Type B pancreatic cell (in vitro differentiated cells): Measurements from ENCODE around the gene PMVK. TPM values are rescaled to one million over a fixed set of nuclear protein-coding genes. Genes with fewer than 3 reads are reported as not detected.

Experiments
- DNase-seq: peaks from one replicate; pipeline ENCODE4 v3.0.0; 2021; ENCODE audit warnings: mixed read lengths; ENCODE audit not compliant: unreplicated experiment; ENCODE audit errors: extremely low spot score
- H3K27ac Mint-ChIP-seq: 2 replicates; pipeline ENCODE4 v1.8.0; 2021; ENCODE audit warnings: mild to moderate bottlenecking, mixed read lengths
- H3K27me3 Mint-ChIP-seq: 2 replicates; pipeline ENCODE4 v1.8.0; 2021; ENCODE audit warnings: mixed read lengths
- H3K36me3 Mint-ChIP-seq: 2 replicates; pipeline ENCODE4 v1.8.0; 2021; ENCODE audit warnings: mixed read lengths
- H3K4me1 Mint-ChIP-seq: one replicate; pipeline ENCODE4 v1.8.0; 2021; ENCODE audit warnings: mixed read lengths; ENCODE audit not compliant: unreplicated experiment
- H3K4me3 Mint-ChIP-seq: 2 replicates; pipeline ENCODE4 v1.8.0; 2021; ENCODE audit warnings: mild to moderate bottlenecking, mixed read lengths
- H3K9me3 Mint-ChIP-seq: 2 replicates; pipeline ENCODE4 v1.8.0; 2021; ENCODE audit warnings: mixed read lengths
- total RNA-seq: library from RNA; stranded (reverse); gene quantifications from 2 replicates; pipeline ENCODE4 v1.2.1, GENCODE V29; 2021; ENCODE audit warnings: low replicate concordance
- TF ChIP-seq, protein P1 (sequence below): fragments of 200-600 bp; sonication (generic); conservative IDR thresholded peaks from 2 replicates; pipeline ENCODE4 v1.5.0; 2021; ENCODE audit warnings: antibody characterized with exemption, mild to moderate bottlenecking

PMVK gene
- total RNA-seq, 1 donor from 2014 or later = 30.3 TPM

DNA sequence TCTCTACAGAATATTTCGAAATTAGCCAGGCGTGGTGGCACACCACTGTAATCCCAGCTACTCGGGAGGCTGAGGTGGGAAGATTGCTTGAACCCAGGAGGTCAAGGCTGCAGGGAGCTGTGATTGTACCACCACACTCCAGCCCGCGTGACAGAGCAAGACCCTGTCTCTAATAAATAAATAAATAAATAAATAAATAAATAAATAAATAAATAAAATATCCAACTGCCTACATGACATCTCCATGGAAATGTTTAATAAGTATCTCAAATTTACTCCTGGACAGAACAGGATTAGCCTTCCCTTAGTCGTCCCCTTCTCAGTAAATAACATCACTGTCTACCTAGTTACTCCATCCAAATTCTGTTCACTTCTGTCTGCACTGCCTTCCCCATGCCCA is 37.5 kb downstream of the PMVK start:
- Mint-ChIP-seq H3K36me3 (no peaks in the 10 kb centered on the region), H3K9me3 (no peaks in the 10 kb centered on the region), H3K4me3 (no peak overlapping the region), H3K27ac (no peak overlapping the region), H3K27me3 (peaks cover 7% of the 10 kb centered on the region), H3K4me1 (peaks cover 9% of the 10 kb centered on the region)
- no peak for DNase-seq
- TF ChIP-seq, protein P1, sequence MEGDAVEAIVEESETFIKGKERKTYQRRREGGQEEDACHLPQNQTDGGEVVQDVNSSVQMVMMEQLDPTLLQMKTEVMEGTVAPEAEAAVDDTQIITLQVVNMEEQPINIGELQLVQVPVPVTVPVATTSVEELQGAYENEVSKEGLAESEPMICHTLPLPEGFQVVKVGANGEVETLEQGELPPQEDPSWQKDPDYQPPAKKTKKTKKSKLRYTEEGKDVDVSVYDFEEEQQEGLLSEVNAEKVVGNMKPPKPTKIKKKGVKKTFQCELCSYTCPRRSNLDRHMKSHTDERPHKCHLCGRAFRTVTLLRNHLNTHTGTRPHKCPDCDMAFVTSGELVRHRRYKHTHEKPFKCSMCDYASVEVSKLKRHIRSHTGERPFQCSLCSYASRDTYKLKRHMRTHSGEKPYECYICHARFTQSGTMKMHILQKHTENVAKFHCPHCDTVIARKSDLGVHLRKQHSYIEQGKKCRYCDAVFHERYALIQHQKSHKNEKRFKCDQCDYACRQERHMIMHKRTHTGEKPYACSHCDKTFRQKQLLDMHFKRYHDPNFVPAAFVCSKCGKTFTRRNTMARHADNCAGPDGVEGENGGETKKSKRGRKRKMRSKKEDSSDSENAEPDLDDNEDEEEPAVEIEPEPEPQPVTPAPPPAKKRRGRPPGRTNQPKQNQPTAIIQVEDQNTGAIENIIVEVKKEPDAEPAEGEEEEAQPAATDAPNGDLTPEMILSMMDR = no peak

DNA sequence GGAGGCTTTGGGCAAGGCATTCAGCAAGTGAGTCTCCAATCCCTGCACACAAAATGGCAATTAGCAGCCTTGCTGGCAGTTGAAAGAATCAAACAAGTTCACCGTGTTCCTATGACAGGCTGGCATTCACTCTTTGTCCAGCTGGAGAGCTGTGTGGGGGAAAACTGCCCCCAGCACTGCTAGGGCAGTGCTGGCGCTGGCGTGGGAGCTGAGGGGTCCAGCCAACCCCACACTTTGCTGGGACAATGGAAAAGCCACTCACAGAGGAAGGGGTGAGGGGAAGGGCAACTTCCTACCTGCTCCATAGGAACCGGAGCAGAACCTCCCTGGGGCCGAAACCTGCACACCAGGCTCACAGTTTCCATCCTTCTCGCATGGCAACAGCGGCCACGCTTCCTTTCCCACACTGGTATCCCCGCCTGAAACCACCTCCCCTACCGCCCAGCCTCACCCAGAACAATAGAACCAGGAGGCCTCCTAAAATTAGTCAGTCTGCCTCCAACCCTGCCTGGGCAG is 39.7 kb downstream of the PMVK start:
- H3K36me3 Mint-ChIP-seq = no peaks in the 10 kb centered on the region

DNA sequence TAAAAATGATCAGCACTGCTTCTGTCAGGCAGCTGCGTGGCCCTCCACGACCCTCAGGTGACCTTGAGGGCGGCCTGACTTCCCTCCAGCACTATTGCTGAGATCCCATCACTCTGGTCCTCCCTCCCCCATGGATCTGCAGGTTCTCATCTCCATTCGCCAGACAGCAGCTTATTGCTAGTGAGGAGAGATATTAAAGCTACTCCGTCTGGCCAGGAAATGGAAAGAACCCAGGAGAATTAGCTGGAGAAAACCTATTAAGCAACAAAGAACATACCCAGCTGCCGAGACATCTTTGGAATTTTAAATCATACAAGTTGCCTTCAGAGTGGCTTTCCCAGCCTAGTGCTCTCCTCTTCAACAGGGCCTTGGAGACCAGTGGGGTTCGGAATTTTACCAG is 40.7 kb downstream of the PMVK start:
- Mint-ChIP-seq H3K9me3 (no peaks in the 10 kb centered on the region), H3K36me3 (no peaks in the 10 kb centered on the region), H3K27me3 (peaks cover 7% of the 10 kb centered on the region), H3K27ac (peak overlapping the region; percentile 29), H3K4me1 (peaks cover 9% of the 10 kb centered on the region), H3K4me3 (peak overlapping the region; percentile 31)
- DNase-seq = no peak
- TF ChIP-seq, protein P1 = no peak

More for the DNA sequence above, 39.7 kb downstream of the PMVK start:
- Mint-ChIP-seq H3K27me3 (peaks cover 7% of the 10 kb centered on the region), H3K9me3 (no peaks in the 10 kb centered on the region), H3K4me1 (peaks cover 9% of the 10 kb centered on the region), H3K27ac (no peak overlapping the region), H3K4me3 (no peak overlapping the region)
- DNase-seq = no peak
- TF ChIP-seq, protein P1 = no peak

DNA sequence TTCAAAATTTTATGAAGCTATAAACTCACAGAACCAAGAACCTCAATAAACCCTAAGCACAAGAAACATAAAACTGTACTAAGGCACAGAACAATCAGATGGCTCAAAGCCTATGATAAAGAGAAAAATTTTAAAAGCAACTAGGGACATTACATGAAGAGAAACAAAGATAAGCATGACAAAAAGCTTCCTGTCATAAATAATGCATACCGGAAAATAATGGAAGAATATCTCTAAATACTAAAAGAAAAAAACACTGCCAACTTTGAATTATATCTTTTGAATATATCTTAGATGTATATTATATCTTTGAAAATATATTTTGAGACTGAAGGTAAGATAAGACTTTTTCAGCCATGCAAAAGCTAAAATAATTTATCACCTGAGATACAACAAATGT is 45.1 kb downstream of the PMVK start:
- no peak for DNase-seq
- no peak overlapping the region for H3K27ac Mint-ChIP-seq
- H3K27me3 Mint-ChIP-seq = peaks cover 14% of the 10 kb centered on the region
- no peaks in the 10 kb centered on the region for H3K9me3 Mint-ChIP-seq
- no peak overlapping the region for H3K4me3 Mint-ChIP-seq
- no peaks in the 10 kb centered on the region for H3K36me3 Mint-ChIP-seq
- TF ChIP-seq, protein P1 = no peak
- H3K4me1 Mint-ChIP-seq = peaks cover 9% of the 10 kb centered on the region

DNA sequence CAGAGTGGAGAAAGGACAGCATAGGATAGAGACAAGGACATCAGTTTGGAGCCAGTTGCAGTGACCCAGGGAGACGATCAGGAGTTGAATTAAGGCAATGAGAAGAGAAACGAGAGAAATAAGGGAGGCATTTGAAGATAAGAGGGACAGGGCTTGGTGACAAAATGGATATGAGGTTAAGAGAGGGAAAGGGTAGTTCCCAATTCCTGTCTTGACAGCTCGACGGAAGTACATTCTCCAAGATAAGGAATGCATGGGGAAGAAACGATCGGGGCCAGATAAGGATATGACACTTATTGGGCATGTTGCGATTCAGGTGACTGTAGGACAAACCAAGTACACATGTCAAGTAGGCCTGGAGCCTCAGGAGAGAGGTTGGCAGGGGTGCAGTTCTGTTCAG is 47.8 kb downstream of the PMVK start:
- Mint-ChIP-seq H3K4me3 (no peak overlapping the region), H3K36me3 (no peaks in the 10 kb centered on the region), H3K27ac (no peak overlapping the region), H3K4me1 (peaks cover 23% of the 10 kb centered on the region), H3K27me3 (peaks cover 10% of the 10 kb centered on the region), H3K9me3 (no peaks in the 10 kb centered on the region)
- TF ChIP-seq, protein P1 = no peak
- no peak for DNase-seq
